NT2/D1 (cell line): Measurements from ENCODE around the gene CCDC63.

Experiments used
- SUZ12 ChIP-seq: IDR thresholded peaks from 2 replicates; pipeline ENCODE4 v1.6.1; 2011; ENCODE audit not compliant: insufficient read length, insufficient read depth; ENCODE audit errors: extremely low read depth
- YY1 ChIP-seq: IDR thresholded peaks from 2 replicates; pipeline ENCODE4 v1.6.1; 2011; ENCODE audit not compliant: insufficient read length, insufficient read depth
- ZNF274 ChIP-seq: IDR thresholded peaks from 2 replicates; pipeline ENCODE4 v1.6.1; 2011; ENCODE audit warnings: mild to moderate bottlenecking, low read depth, low read length

DNA sequence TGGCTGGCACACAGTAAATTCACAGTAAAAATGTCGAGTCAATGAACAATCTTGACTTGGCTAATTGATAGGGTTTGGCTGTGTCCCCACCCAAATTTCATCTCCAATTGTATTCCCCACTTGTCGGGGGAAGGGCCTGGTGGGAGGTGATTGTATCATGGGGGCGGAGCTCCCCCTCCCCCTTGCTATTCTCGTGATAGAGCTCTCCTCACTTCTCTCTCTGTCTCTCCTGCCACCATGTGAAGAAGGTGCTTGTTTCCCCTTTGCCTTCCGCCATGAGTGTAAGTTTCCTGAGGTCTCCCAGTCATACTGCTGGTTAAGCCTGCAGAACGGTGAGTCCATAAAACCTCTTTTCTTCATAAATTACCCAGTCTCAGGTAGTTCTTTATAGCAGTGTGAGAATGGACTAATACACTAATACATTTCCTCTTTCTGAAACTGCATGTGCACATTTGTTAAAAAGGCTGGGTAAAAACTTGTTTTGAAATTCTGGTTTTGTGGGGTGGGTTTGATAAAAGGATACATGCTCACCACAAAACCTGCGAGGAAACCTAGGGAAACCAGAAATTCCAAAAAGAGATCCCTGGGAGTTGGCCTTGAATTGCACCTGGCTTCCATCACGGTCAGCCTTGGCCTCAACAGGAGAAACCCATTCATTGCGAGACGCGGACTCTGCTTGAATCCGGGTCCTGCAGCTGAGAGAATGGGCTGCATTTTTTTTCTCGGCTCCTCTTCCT is 89.7 kb downstream of the CCDC63 start:
- TF ChIP-seq YY1, result no peak
- no peak for TF ChIP-seq ZNF274
- TF ChIP-seq SUZ12, result no peak
